Neural progenitor cell (in vitro differentiated cells): ENCODE data around the gene GPRIN2. TPM values are rescaled to one million over a fixed set of nuclear protein-coding genes. Genes with fewer than 3 reads are reported as not detected.
A peak's percentile ranks its signal among the peaks of the same experiment; 100 is the strongest.
"Not testable (repeated sequence)": the region's sequence is repeated elsewhere in the genome, so short reads cannot be mapped to it uniquely, and the experiment has no call there.

Experiments
- DNase-seq: peaks from one replicate; pipeline ENCODE4 v3.0.0-alpha.2; 2016; ENCODE audit warnings: low spot score
- H2AFZ ChIP-seq: fragments of 200-600 bp; sonication (generic); replicated peaks from 2 replicates; pipeline ENCODE4 v1.6.1; 2016; ENCODE audit warnings: antibody characterized with exemption
- H3F3A ChIP-seq: fragments of 200-600 bp; sonication (generic); 2 replicates; pipeline ENCODE4 v1.6.1; 2016; ENCODE audit warnings: antibody characterized with exemption, low read depth
- H3K27ac ChIP-seq: fragments of 200-600 bp; sonication (generic); 2 replicates; pipeline ENCODE4 v1.5.1; 2016; ENCODE audit warnings: mild to moderate bottlenecking
- H3K27me3 ChIP-seq: fragments of 200-600 bp; sonication (generic); 2 replicates; pipeline ENCODE4 v1.6.1; 2016; ENCODE audit warnings: mild to moderate bottlenecking, moderate library complexity
- H3K36me3 ChIP-seq: fragments of 200-600 bp; sonication (generic); 2 replicates; pipeline ENCODE4 v1.5.1; 2016
- H3K4me1 ChIP-seq: fragments of 200-600 bp; sonication (generic); 2 replicates; pipeline ENCODE4 v1.6.1; 2016; ENCODE audit warnings: mixed run types
- H3K4me2 ChIP-seq: fragments of 200-600 bp; sonication (generic); 2 replicates; pipeline ENCODE4 v1.6.1; 2016
- H3K4me3 ChIP-seq: fragments of 200-600 bp; sonication (generic); 2 replicates; pipeline ENCODE4 v1.5.1; 2016
- H3K79me2 ChIP-seq: fragments of 200-600 bp; sonication (generic); 2 replicates; pipeline ENCODE4 v1.6.1; 2016; ENCODE audit warnings: low read depth
- H3K9ac ChIP-seq: fragments of 200-600 bp; sonication (generic); 2 replicates; pipeline ENCODE4 v1.6.1; 2016
- H3K9me3 ChIP-seq: fragments of 200-600 bp; sonication (generic); 2 replicates; pipeline ENCODE4 v1.5.1; 2016; ENCODE audit warnings: low read depth
- H4K20me1 ChIP-seq: fragments of 200-600 bp; sonication (generic); 2 replicates; pipeline ENCODE4 v1.6.1; 2016; ENCODE audit warnings: low read depth
- H3K27ac Mint-ChIP-seq: 3 replicates; pipeline ENCODE4 v1.8.0; 2021; ENCODE audit warnings: mixed read lengths
- H3K27me3 Mint-ChIP-seq: 2 replicates; pipeline ENCODE4 v1.8.0; 2022; ENCODE audit warnings: low read depth, mild to moderate bottlenecking, inconsistent platforms, moderate library complexity, mixed read lengths; ENCODE audit not compliant: insufficient read depth
- H3K36me3 Mint-ChIP-seq: 3 replicates; pipeline ENCODE4 v1.8.0; 2021; ENCODE audit warnings: mixed read lengths
- H3K4me1 Mint-ChIP-seq: 3 replicates; pipeline ENCODE4 v1.8.0; 2021; ENCODE audit warnings: mixed read lengths
- H3K4me3 Mint-ChIP-seq: 3 replicates; pipeline ENCODE4 v1.8.0; 2021; ENCODE audit warnings: mild to moderate bottlenecking, moderate library complexity, mixed read lengths
- H3K9me3 Mint-ChIP-seq: 3 replicates; pipeline ENCODE4 v1.8.0; 2020; ENCODE audit warnings: mixed read lengths
- CTCF ChIP-seq: fragments of 200-600 bp; sonication (generic); IDR thresholded peaks from 2 replicates; pipeline ENCODE4 v1.5.1; 2017; ENCODE audit warnings: antibody characterized with exemption, mild to moderate bottlenecking
- EZH2 ChIP-seq: fragments of 200-600 bp; sonication (generic); IDR thresholded peaks from 2 replicates; pipeline ENCODE4 v1.6.1; 2017; ENCODE audit warnings: antibody characterized with exemption, mild to moderate bottlenecking, moderate library complexity
- EZH2phosphoT487 ChIP-seq: fragments of 200-600 bp; sonication (generic); IDR thresholded peaks from 2 replicates; pipeline ENCODE4 v1.6.1; 2017; ENCODE audit warnings: antibody characterized with exemption
- total RNA-seq: library from RNA; depleted of rRNA; stranded (reverse); fragments of >200 nt; gene quantifications from 2 replicates; pipeline ENCODE4 v1.2.3, GENCODE V29; 2015; ENCODE audit warnings: low replicate concordance

The GPRIN2 gene
- total RNA-seq, 1 donor from 2014 or later = 6.9 TPM

- Mint-ChIP-seq H3K4me1 (peaks cover 11% of the 10 kb centered on the region), H3K27me3 (peaks cover 12% of the 10 kb centered on the region), H3K27ac (no peak overlapping the region), H3K36me3 (no peaks in the 10 kb centered on the region), H3K9me3 (no peaks in the 10 kb centered on the region), H3K4me3 (no peak overlapping the region)
- no peaks in the 10 kb centered on the region for H3K27me3 ChIP-seq
- H3K4me1 ChIP-seq = peaks cover 4% of the 10 kb centered on the region
- H3K9me3 ChIP-seq = no peaks in the 10 kb centered on the region
- peaks cover 1% of the 10 kb centered on the region for H3F3A ChIP-seq
- DNase-seq = no peak
- no peak overlapping the region for H3K4me2 ChIP-seq
- H3K79me2 ChIP-seq = no peaks in the 10 kb centered on the region
- H2AFZ ChIP-seq = no peak overlapping the region
- no peak overlapping the region for H3K4me3 ChIP-seq
- H3K27ac ChIP-seq = no peak overlapping the region
- TF ChIP-seq EZH2phosphoT487 = no peak
- no peak for TF ChIP-seq CTCF
- no peak for TF ChIP-seq EZH2
- no peak overlapping the region for H3K9ac ChIP-seq
- H4K20me1 ChIP-seq = no peaks in the 10 kb centered on the region
- H3K36me3 ChIP-seq = no peaks in the 10 kb centered on the region
Measured at GRCh38 chr10:46536781-46537180, 19.7 kb downstream of the GPRIN2 start.

DNA sequence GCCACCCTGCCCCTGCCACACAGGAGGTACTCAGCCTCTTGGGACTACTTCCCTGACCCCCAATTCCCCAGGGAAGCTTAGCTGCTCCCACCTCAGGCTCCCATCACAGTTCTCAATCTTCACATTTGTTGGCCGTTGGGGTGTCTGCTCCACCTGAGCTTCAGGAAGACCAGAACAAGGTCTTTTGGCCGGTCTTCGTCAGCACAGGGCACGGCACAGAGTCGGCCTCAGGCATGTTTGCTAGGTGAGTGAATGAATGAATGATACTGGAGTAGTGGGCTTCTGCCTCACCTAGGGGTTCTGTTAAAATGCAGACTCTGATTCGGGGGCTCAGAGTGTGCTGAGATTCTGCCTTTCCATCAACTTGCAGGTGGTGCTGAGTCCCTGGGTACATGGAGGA lies 20.3 kb downstream of the GPRIN2 start:
- Mint-ChIP-seq H3K36me3 (no peaks in the 10 kb centered on the region), H3K27ac (no peak overlapping the region), H3K4me3 (no peak overlapping the region), H3K27me3 (peaks cover 12% of the 10 kb centered on the region), H3K4me1 (peaks cover 10% of the 10 kb centered on the region), H3K9me3 (no peaks in the 10 kb centered on the region)
- H3K9me3 ChIP-seq = no peaks in the 10 kb centered on the region
- DNase-seq = no peak
- no peak overlapping the region for H2AFZ ChIP-seq
- H3K4me2 ChIP-seq = no peak overlapping the region
- H3K79me2 ChIP-seq = no peaks in the 10 kb centered on the region
- no peak overlapping the region for H3K27ac ChIP-seq
- H3K4me1 ChIP-seq = no peaks in the 10 kb centered on the region
- H3F3A ChIP-seq = no peaks in the 10 kb centered on the region
- H3K9ac ChIP-seq = no peak overlapping the region
- no peaks in the 10 kb centered on the region for H3K36me3 ChIP-seq
- no peaks in the 10 kb centered on the region for H4K20me1 ChIP-seq
- H3K27me3 ChIP-seq = no peaks in the 10 kb centered on the region
- no peak for TF ChIP-seq CTCF
- no peak for TF ChIP-seq EZH2phosphoT487
- no peak for TF ChIP-seq EZH2
- H3K4me3 ChIP-seq = no peak overlapping the region

DNA sequence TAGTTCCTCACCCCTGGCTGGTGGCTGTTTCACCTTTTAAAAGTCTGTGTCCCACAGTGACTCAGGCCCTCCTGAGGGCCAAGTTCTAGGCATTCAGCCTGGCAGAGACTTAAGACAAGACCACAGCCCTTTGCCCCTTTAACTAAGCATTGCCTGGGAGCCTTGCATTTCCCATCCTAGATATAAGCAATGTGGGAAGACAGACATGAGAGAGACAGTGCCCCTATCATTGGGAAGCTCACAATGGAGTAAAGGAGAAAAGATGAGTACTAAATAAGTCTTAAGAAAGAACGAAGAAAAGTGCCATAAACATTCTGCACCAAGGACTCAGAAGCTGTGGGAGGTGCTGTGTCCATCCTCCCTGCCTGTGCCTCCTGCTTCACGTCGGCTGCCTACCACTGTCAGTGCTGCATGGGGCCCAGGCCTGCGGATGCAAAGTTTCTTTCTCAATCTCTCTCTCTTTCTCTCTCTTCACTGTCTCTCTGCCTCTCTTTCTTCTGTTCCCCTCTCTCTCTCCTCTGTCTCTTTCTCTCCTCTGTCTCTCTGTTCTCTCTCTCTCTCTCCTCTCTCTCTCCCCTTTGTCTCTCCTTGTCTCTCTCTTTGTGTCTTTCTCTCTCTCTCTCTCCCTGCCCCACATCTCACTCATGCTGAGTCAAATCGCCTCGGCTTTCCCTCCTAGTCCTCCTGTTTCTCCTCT lies 21.5 kb downstream of the GPRIN2 start:
- Histone ChIP-seq H3K9me3 (no peaks in the 10 kb centered on the region), H3K27me3 (no peaks in the 10 kb centered on the region), H2AFZ (peak overlapping the region; percentile 46), H3K36me3 (no peaks in the 10 kb centered on the region), H3F3A (no peaks in the 10 kb centered on the region), H3K4me2 (no peak overlapping the region), H3K4me1 (no peaks in the 10 kb centered on the region), H3K79me2 (no peaks in the 10 kb centered on the region), H3K27ac (no peak overlapping the region), H4K20me1 (no peaks in the 10 kb centered on the region), H3K4me3 (no peak overlapping the region), H3K9ac (no peak overlapping the region)
- DNase-seq = no peak
- TF ChIP-seq EZH2 (no peak), EZH2phosphoT487 (no peak), CTCF (no peak)
- Mint-ChIP-seq H3K4me1 (peaks cover 5% of the 10 kb centered on the region), H3K4me3 (no peak overlapping the region), H3K27me3 (peaks cover 2% of the 10 kb centered on the region), H3K9me3 (no peaks in the 10 kb centered on the region), H3K36me3 (no peaks in the 10 kb centered on the region), H3K27ac (no peak overlapping the region)

GRCh38 chr10:46532256-46532655 lies 24.2 kb downstream of the GPRIN2 start:
- not testable (repeated sequence) for H3K27ac Mint-ChIP-seq, H3K4me3 ChIP-seq, H3K4me1 ChIP-seq, H3K79me2 ChIP-seq, H3K9ac ChIP-seq, H2AFZ ChIP-seq, H3F3A ChIP-seq, H4K20me1 ChIP-seq, H3K4me3 Mint-ChIP-seq, H3K4me2 ChIP-seq, DNase-seq, H3K9me3 Mint-ChIP-seq, H3K27me3 Mint-ChIP-seq, H3K27me3 ChIP-seq, H3K4me1 Mint-ChIP-seq, H3K36me3 Mint-ChIP-seq, H3K9me3 ChIP-seq, H3K36me3 ChIP-seq, H3K27ac ChIP-seq
